Activated naive CD8-positive, alpha-beta T cell treated with anti-CD3 and anti-CD28 coated beads, Interleukin-2, amount 50 U/mL, for 24 hours (primary cell): ENCODE data around the gene GSX1.
A peak's percentile ranks its signal among the peaks of the same experiment; 100 is the strongest.
"Not testable (repeated sequence)": the region's sequence is repeated elsewhere in the genome, so short reads cannot be mapped to it uniquely, and the experiment has no call there.

Experiments
- ATAC-seq: fragments of 150-1000 bp; cut with Tn5 transposase; one replicate; pipeline ENCODE4 v1.10.0; 2021
- DNase-seq: peaks from one replicate; pipeline ENCODE4 v3.0.0; 2021
- H3K27ac Mint-ChIP-seq: one replicate; pipeline ENCODE4 v1.8.0; 2021; ENCODE audit warnings: mild to moderate bottlenecking, mixed read lengths
- H3K27me3 Mint-ChIP-seq: one replicate; pipeline ENCODE4 v1.8.0; 2021; ENCODE audit warnings: mixed read lengths
- H3K36me3 Mint-ChIP-seq: one replicate; pipeline ENCODE4 v1.8.0; 2021; ENCODE audit warnings: low read depth, mixed read lengths
- H3K4me1 Mint-ChIP-seq: one replicate; pipeline ENCODE4 v1.8.0; 2021; ENCODE audit warnings: mixed read lengths
- H3K4me3 Mint-ChIP-seq: one replicate; pipeline ENCODE4 v1.8.0; 2021; ENCODE audit warnings: mild to moderate bottlenecking, moderate library complexity, mixed read lengths
- H3K9me3 Mint-ChIP-seq: one replicate; pipeline ENCODE4 v1.8.0; 2021; ENCODE audit warnings: mixed read lengths

Gene GSX1

DNA sequence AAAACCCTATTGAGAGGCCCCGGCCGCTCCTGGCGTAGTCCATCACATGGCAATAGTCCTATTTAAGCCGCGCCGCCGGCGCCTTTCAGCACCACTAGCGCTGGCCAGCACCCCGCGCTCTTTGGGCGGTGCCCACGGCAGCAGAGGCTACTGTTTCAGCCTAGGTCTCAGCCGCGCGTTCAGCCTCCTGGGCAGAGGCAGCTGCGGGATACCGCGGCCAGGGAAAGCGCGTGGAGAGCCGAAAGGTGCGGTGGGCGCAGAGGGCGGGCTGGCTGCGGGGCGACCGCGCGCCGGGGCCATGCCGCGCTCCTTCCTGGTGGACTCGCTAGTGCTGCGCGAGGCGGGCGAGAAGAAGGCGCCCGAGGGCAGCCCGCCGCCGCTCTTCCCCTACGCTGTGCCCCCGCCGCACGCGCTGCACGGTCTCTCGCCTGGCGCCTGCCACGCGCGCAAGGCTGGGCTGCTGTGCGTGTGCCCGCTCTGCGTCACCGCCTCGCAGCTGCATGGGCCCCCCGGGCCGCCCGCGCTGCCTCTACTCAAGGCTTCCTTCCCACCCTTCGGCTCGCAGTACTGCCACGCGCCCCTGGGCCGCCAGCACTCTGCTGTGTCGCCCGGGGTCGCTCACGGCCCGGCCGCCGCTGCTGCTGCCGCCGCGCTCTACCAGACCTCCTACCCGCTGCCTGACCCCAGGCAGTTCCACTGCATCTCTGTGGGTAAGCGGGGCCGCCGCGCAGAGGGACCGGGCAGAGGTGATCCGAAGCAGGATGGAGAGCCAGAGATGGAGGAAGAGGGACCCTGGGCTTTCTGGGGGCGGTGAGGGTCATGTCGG, at the start of gene GSX1:
GSX1 (plus strand) TSS at position 91 of the 826 bp plus-strand sequence; CDS start at position 299, 208 bp downstream.
- Mint-ChIP-seq H3K27ac (no peak within 1 kb of the TSS), H3K9me3 (no peaks in the 10 kb centered on the region), H3K36me3 (no peaks in the 10 kb centered on the region), H3K4me1 (peaks cover 32% of the 10 kb centered on the region), H3K27me3 (peaks cover 86% of the 10 kb centered on the region), H3K4me3 (peak within 1 kb of the TSS; percentile 76)
- DNase-seq: peak; percentile 54
- peak; percentile 75 for ATAC-seq

DNA sequence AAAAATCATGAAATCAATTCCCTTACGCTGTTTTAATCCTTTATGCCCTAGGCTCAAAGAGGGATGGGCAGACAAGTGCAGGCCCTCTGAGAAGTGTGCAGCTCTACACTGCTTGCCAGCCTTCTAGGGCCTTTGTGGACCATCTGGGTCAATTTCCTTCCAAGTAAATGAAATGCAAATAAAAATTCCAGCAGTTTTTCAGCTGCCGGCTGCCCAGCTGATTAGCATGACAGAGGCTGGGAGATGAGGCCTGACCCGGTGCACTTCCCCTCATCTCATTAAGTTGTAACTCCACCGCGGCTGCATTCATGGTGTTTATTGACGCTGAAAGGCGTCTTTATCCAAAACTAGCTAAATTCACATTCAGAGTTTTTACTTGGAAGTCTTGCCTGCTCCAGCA, 47.5 kb upstream of the GSX1 start:
- no peaks in the 10 kb centered on the region for H3K4me1 Mint-ChIP-seq
- DNase-seq (no peak), ATAC-seq (no peak)
- peaks cover 2% of the 10 kb centered on the region for H3K27me3 Mint-ChIP-seq
- no peaks in the 10 kb centered on the region for H3K9me3 Mint-ChIP-seq
- H3K4me3 Mint-ChIP-seq: no peak overlapping the region
- H3K27ac Mint-ChIP-seq: no peak overlapping the region
- no peaks in the 10 kb centered on the region for H3K36me3 Mint-ChIP-seq

DNA sequence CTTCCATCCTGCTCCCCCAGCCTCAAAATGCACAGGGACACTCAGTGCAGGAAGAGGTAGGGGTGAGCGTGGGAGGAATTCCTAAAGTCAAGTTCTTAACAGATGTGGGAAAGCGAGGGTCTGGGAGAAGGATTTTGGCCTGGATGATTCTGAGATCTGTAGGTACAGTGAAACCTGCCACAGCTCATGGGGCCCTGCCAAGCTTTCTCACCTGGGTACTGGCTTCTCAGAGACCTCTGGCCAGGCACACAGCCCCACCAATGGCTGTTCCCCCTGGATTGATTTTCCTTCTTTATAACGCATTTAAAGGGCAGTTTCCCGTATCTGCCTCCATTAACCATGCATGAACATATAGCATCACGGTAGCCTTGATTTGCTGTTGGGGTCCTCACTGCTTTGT, 47.0 kb upstream of the GSX1 start:
- Mint-ChIP-seq H3K9me3 (no peaks in the 10 kb centered on the region), H3K4me1 (no peaks in the 10 kb centered on the region), H3K4me3 (no peak overlapping the region), H3K27ac (no peak overlapping the region), H3K36me3 (no peaks in the 10 kb centered on the region), H3K27me3 (peaks cover 2% of the 10 kb centered on the region)
- DNase-seq (no peak), ATAC-seq (no peak)

DNA sequence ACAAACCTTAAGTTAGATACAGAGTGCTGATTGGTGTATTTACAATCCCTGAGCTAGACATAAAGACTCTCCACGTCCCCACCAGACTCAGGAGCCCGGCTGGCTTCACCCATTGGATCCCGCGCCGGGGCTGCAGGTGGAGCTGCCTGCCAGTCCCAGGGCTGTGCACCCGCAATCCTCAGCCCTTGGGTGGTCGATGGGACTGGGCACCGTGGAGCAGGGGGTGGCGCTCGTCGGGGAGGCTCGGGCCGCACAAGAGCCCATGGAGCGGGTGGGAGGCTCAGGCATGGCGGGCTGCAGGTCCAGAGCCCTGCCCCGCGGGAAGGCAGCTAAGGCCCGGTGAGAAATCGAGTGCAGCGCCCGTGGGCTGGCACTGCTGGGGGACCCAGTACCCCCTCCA, 44.1 kb upstream of the GSX1 start:
- not testable (repeated sequence) for H3K27ac Mint-ChIP-seq, H3K27me3 Mint-ChIP-seq, ATAC-seq, H3K4me3 Mint-ChIP-seq, DNase-seq, H3K36me3 Mint-ChIP-seq, H3K9me3 Mint-ChIP-seq, H3K4me1 Mint-ChIP-seq

DNA sequence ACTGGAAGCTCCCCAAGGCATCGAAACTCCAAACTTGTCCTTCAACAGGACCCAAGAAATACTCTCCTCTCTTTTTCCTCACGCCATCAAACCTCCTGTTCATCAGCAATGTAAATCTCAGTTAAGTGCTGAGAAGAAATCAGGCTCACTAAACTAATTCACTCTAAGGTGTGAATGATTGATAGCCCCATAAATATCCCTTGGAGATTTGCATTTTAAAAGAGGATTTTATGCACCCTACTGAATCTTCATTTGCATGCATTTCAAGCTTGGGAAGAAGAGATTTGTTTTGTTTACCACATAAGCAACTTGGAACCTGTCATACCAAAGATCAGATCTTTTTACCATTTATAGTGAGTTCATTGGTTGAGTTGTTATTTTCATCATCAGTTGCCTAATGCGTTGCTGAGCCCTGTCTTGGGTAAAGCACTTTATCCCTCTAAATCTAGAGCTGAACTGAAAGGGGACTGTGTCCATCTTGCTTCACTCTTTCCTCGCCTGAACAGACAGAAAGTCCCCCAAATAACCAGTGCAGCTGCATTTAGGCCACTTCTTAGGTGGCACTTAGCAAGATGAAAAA, 40.2 kb upstream of the GSX1 start:
- H3K27me3 Mint-ChIP-seq: peaks cover 12% of the 10 kb centered on the region
- peaks cover 18% of the 10 kb centered on the region for H3K9me3 Mint-ChIP-seq
- DNase-seq (no peak), ATAC-seq (no peak)
- H3K27ac Mint-ChIP-seq: no peak overlapping the region
- H3K4me1 Mint-ChIP-seq: no peaks in the 10 kb centered on the region
- no peak overlapping the region for H3K4me3 Mint-ChIP-seq
- peaks cover 2% of the 10 kb centered on the region for H3K36me3 Mint-ChIP-seq

DNA sequence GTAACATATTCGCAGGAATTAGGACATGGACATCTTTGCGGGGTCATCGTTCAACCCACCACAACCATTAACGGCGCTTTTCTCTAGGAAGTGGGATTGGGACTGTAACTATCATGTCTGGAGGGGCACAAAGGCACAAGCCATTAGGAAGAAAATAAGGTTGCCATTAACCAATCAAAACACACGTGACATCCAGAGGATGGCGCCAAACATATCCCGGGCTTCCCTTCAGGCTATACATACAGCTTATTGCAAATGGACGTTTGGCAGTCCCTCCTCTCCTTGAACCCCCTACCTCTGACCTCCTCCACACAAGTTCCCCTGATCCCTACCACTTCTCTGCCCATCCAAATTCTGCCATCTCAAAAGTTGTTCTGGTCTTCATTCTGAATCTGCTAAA, 26.6 kb upstream of the GSX1 start:
- peaks cover 30% of the 10 kb centered on the region for H3K27me3 Mint-ChIP-seq
- DNase-seq (no peak), ATAC-seq (no peak)

DNA sequence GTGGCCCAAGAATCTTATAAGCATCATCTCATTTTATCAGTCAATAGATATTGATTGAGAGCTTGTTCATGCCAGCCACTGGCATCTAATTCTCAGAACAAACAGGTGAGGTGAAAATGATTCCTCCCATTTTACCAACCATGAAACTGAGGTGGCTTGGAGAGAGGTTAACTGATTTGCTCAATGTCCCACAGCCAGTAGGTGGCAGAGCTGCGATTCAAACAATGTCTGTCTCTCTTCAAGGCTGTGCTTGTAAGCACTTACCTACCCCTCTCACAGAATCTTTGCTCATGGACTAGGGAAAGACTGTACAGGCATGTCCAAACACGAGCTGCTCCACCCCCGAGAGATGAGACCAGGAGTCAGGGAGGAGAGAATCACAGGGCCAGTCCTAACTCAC, 21.5 kb upstream of the GSX1 start:
- Mint-ChIP-seq H3K9me3 (no peaks in the 10 kb centered on the region), H3K4me3 (no peak overlapping the region), H3K4me1 (no peaks in the 10 kb centered on the region), H3K27me3 (peaks cover 34% of the 10 kb centered on the region), H3K27ac (no peak overlapping the region), H3K36me3 (no peaks in the 10 kb centered on the region)
- DNase-seq (no peak), ATAC-seq (peak; percentile 46)

More for the DNA sequence above, 26.6 kb upstream of the GSX1 start:
- Mint-ChIP-seq H3K9me3 (no peaks in the 10 kb centered on the region), H3K4me1 (no peaks in the 10 kb centered on the region), H3K27ac (no peak overlapping the region), H3K4me3 (no peak overlapping the region), H3K36me3 (no peaks in the 10 kb centered on the region)

DNA sequence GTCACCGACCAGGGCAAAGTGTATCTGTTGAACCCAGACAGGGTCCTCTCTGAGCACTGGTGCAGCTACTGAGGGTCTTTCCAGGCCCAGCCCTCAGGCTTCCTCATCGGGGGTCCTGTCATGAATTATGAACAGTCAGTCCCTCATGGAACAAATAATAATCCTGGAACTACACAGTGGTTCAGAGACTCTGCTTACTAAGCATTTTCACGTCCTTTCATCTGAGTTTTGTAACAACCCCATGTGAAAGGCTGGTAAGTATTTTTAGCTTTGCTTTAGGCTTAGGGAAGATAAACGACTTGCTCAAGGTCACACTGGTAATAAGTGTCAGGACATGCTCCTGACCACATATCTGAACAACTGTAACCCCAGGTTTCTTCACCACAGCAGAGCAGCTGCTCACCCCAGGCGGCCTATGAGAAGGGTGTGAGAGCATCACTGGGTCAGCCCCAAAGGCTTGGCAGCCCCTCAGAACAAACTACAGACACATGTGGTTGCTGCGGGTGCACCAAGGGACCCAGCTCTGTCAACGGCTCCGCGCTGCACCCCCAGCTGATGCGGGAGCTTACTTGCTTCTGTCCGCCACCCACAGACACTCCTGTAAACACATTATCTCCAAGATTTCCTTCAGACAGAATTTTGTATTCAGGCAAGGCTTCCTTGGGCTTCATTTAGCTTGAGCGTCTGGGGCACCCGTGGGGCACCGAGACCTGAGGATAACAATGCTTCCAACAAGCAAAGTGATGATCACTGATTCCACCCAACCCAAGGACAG, 19.4 kb upstream of the GSX1 start:
- no peak overlapping the region for H3K27ac Mint-ChIP-seq
- no peak for ATAC-seq
- no peak for DNase-seq
- H3K27me3 Mint-ChIP-seq: peaks cover 40% of the 10 kb centered on the region
- H3K36me3 Mint-ChIP-seq: no peaks in the 10 kb centered on the region
- no peaks in the 10 kb centered on the region for H3K9me3 Mint-ChIP-seq
- no peaks in the 10 kb centered on the region for H3K4me1 Mint-ChIP-seq
- H3K4me3 Mint-ChIP-seq: no peak overlapping the region

DNA sequence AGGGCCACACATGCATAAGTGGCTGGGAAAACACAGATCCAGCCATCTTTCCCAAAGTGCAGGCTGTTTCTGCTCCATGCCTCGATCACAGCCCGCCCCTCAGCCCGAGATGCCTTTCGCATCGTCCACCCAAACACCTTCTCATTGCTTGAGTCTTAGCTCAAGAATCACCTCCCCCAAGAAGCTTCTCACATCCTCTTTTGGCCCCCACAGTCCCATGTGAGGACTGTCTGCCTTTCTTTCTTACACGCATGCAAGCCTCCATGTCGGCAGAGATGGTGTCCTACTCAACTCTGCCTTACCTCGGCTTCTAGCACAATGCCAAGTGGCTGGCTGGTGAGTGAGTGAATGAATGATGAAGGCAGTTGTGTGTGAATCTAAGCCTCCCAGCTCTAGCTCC, 18.1 kb upstream of the GSX1 start:
- H3K27me3 Mint-ChIP-seq: peaks cover 40% of the 10 kb centered on the region
- DNase-seq (no peak), ATAC-seq (no peak)
- H3K4me1 Mint-ChIP-seq: no peaks in the 10 kb centered on the region
- no peak overlapping the region for H3K4me3 Mint-ChIP-seq
- no peaks in the 10 kb centered on the region for H3K9me3 Mint-ChIP-seq
- H3K36me3 Mint-ChIP-seq: no peaks in the 10 kb centered on the region
- no peak overlapping the region for H3K27ac Mint-ChIP-seq

DNA sequence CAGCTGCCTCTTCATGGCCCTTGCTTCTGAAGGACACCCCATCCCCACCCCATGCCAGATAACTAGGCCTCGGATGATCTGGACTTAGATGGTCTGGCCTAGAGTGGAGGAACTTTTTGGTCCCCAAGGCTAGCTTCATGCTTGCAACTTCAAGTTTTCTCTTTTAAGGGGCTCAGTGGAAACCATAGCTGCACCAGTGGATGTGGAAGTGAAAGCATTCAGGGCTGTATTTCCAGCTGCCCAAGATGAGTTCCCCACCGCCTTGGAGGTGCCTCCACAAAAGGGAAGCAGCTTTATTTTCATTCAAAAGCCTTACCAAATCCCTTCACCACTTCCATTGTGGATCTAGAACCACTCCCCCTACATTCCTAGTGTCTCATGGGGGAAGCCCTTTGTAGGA, 17.6 kb upstream of the GSX1 start:
- H3K4me1 Mint-ChIP-seq: no peaks in the 10 kb centered on the region
- H3K4me3 Mint-ChIP-seq: no peak overlapping the region
- ATAC-seq (no peak), DNase-seq (no peak)
- no peaks in the 10 kb centered on the region for H3K36me3 Mint-ChIP-seq
- H3K9me3 Mint-ChIP-seq: no peaks in the 10 kb centered on the region
- H3K27ac Mint-ChIP-seq: no peak overlapping the region
- H3K27me3 Mint-ChIP-seq: peaks cover 38% of the 10 kb centered on the region

DNA sequence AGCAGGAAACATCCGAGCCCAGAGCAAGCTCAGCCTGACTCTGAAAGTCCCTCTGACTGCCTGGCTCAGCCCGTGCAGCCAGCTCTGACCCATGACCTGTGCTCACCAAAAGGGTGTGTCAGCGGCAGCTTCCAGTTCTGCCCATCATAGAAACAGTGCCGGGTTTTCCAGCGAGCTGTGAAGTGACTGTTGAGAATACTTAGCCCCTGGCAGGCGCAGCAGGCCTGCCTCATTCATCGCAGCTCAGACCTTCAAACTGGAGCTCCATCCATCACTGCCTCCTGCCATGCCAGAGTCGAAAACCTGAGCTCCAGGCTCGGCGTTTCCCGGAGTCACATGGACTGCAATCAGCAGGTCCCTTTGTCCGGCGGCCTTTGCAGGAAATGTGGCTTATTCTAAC, 16.3 kb upstream of the GSX1 start:
- DNase-seq: no peak
- ATAC-seq: no peak
- no peaks in the 10 kb centered on the region for H3K4me1 Mint-ChIP-seq
- no peak overlapping the region for H3K27ac Mint-ChIP-seq
- H3K27me3 Mint-ChIP-seq: peaks cover 37% of the 10 kb centered on the region
- no peaks in the 10 kb centered on the region for H3K36me3 Mint-ChIP-seq
- H3K9me3 Mint-ChIP-seq: no peaks in the 10 kb centered on the region
- no peak overlapping the region for H3K4me3 Mint-ChIP-seq

DNA sequence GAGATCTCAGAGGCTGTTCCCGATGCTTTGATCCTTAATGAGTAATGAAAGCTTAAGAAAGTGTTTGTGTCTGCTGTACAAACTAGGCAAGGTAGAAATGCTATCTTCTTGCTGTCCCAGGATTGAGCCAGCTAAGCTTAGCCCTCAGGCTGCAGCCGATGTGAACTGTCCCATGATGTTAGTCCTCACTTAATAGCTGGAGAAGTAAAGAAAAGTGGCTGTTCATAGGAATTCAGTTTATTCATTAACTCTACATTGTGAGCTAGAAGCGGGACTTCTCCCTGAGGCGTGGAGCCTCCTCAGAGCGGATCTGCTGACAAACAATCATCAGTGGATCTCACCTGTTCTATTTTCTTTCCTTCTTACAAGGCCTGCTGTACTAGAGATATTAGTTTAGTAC, 10.1 kb upstream of the GSX1 start:
- no peak for ATAC-seq
- H3K27me3 Mint-ChIP-seq: peaks cover 34% of the 10 kb centered on the region
- no peaks in the 10 kb centered on the region for H3K9me3 Mint-ChIP-seq
- H3K36me3 Mint-ChIP-seq: no peaks in the 10 kb centered on the region
- no peak overlapping the region for H3K4me3 Mint-ChIP-seq
- H3K27ac Mint-ChIP-seq: no peak overlapping the region
- DNase-seq: no peak
- H3K4me1 Mint-ChIP-seq: no peaks in the 10 kb centered on the region

DNA sequence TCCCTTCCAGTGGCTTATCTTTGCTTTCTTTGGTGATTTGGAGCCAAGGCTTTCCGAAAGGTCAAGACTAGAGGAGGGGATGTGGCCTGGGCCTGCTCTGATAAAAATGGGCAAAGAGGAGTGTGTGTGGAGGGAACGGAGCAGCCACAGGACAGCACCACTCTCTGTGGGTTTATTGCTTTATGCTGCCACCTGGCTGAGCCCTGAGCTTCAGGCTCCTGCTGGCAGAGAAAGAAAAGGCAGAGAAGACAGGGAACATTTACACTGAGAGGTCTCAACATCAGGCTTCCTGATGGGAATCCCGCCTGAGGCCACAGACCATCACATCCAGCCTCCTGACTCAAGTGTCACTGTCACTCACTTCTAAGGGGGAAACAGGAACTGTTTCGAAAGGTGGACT, 9.2 kb upstream of the GSX1 start:
- Mint-ChIP-seq H3K9me3 (no peaks in the 10 kb centered on the region), H3K27me3 (peaks cover 37% of the 10 kb centered on the region), H3K36me3 (no peaks in the 10 kb centered on the region), H3K4me1 (no peaks in the 10 kb centered on the region), H3K27ac (no peak overlapping the region), H3K4me3 (no peak overlapping the region)
- ATAC-seq (no peak), DNase-seq (no peak)

DNA sequence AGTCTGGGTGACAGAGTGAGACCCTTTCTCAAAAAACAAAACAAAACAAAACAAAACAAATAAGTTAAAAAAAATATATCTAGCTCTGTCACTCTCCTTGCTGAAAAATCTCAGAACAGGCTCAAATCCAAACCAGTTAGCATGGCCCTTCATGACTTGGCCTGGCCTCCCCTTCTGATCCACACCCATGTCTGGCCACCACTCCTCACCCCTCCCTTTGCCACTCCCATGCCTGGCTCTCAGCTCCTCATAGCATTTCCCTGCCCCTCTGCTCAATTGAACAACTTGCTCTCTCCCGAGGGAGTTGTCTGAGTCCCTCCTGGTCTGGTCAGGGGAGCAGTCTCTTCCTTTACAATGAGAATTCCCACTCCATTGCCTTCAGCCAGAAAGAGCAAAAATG, 4.0 kb upstream of the GSX1 start:
- no peaks in the 10 kb centered on the region for H3K36me3 Mint-ChIP-seq
- no peak overlapping the region for H3K4me3 Mint-ChIP-seq
- H3K27ac Mint-ChIP-seq: no peak overlapping the region
- H3K4me1 Mint-ChIP-seq: peaks cover 28% of the 10 kb centered on the region
- peaks cover 58% of the 10 kb centered on the region for H3K27me3 Mint-ChIP-seq
- DNase-seq (no peak), ATAC-seq (no peak)
- H3K9me3 Mint-ChIP-seq: no peaks in the 10 kb centered on the region

DNA sequence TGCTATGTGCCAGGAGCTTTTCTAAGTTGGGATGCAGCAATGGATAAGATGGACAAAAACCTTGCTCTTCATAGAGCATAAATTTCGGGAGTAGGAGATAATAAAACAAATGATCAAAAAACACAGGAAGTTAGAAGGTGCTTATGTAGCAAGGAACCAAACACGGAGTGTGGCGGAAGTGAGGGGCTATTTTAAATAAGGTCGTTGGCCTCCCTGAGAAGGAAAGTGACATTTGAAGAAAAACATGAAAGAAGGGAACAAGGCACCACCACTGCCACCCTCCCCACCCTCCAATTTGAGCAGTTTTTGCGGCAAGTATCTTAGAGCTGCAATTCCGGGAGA, 3.2 kb upstream of the GSX1 start:
- Mint-ChIP-seq H3K27ac (no peak overlapping the region), H3K36me3 (no peaks in the 10 kb centered on the region), H3K4me1 (peaks cover 32% of the 10 kb centered on the region), H3K9me3 (no peaks in the 10 kb centered on the region), H3K4me3 (peak overlapping the region; percentile 66), H3K27me3 (peaks cover 66% of the 10 kb centered on the region)
- DNase-seq (no peak), ATAC-seq (no peak)
